GM19240 (cell line): Measurements from ENCODE around the gene TBX6.

Source experiments
- DNase-seq: peaks from one replicate; pipeline ENCODE4 v3.0.0; 2011; ENCODE audit warnings: low spot score; ENCODE audit not compliant: insufficient read length

TBX6 gene

DNA sequence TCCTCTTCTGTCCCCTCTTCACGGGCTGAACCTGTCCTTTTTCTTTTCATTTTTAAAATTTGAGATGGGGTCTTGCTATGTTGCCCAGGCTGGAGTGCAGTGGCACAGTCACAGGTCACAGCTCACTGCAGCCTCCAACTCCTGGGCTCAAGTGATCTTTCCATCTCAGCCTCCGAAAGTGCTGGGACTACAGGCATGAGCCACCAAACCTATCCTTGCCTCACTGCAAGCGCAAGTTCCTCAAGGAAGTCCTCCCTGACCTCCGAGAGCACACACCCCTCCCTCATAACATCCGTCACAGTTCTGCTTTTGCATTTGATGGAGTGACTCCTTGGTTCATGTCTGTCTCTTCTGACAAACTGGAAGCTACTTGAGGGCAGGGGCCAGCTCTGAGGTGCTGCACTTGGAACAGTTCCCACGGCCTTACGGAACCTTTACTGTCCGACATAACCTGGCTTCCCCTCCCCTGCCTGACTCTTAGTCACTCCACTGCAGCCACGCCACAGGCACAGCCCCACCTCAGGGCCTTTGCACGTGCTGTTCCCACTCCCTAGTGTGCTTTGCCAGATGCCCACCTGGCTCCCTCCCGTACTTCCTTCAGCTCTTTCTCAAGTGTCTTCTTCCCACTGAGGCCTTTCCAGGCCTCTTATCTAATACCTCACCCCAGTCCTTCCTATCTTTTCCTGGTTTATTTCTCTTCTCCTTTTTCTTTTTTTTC, 4.4 kb downstream of the TBX6 start:
- DNase-seq: no peak

DNA sequence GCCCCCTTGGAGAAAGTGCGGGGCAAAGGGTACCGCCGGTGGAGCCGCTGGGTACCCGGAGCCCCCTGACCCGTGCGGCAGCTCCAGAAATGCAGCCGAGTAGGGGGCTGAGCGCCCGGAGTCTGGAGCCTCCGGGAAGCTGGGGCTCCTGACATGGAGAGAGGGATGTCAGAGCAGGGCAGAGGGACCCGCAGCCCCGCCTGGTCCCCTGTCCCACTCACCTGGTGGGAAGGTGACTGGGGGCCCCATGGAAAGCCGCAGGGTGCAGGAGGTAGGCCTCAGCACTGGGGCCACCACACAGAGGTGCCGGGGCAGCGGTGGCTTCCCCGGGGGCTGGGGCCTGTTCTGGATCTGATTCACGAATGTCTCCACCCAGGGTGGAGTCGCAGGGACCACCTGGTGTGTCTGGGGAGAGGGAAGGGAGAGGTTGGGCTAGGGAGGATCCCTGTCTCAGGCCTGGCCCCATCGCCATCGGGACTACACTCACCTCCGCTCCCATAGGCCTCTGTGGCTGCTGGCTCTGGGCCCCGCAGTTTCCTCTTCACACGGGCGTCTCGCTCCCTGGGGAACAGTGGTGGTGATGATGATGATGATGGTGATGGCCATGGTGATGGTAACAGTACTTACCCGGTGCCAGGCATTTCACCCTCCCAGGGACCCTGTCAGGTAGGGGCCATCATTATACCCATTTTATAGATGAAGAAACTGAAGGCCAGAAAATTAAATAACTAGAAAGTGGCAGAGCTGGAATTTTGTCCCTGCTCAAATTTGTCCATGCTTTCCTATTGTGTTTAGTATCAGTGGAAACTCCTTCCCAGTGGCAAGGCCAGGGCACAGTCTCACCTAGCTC, 5.2 kb downstream of the TBX6 start:
- no peak for DNase-seq

DNA sequence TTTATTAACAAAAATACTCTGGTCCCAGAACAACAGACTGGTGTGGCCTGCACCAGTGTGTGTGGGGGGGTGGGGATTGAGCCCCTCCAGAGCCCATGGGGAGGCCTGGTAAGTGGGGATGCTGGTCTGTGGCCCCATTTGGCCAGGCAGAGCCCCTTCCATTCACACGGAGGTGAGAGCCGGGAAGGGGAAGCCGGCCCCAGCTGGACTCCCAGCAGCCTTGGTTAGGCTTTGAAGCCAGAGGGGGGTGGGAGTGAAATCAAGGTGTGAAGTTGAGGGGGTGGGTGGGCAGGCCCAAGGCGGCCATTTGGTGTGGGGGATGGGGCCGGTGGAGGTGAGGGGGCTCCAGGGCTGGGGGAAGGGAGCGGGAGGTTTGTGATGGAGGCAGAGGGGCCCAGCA, 5.9 kb downstream of the TBX6 start:
- DNase-seq: no peak

DNA sequence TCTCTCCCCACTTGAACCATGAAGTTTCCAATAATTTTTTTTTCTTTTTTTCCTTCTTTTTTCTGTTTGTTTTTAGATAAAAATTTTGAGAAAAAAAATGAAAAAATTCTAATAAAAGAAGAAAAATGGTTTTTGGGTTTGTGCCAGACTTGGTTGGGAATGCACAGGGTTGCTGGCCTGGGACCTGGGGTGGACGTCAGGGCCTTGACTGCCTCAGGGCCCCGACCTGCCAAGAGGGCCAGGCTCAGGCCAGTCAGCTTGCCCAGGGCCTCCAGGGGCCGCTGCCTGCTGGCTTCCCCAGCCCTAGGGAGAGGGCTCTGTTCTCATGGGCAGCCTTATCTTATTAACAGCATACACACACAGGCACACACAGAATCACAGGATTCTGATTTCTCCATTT, 6.5 kb downstream of the TBX6 start:
- no peak for DNase-seq

DNA sequence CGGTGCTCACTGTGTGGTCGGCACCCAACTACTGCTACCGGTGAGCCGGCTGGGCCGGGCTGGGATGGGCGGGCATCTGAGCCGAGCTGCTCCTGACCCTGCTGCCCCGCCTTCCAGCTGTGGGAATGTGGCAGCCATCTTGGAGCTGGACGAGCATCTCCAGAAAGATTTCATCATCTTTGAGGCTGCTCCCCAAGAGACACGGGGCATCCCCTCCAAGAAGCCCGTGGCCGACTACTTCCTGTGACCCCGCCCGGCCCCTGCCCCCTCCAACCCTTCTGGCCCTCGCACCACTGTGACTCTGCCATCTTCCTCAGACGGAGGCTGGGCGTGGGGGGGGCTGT, 6.9 kb downstream of the TBX6 start:
- no peak for DNase-seq

DNA sequence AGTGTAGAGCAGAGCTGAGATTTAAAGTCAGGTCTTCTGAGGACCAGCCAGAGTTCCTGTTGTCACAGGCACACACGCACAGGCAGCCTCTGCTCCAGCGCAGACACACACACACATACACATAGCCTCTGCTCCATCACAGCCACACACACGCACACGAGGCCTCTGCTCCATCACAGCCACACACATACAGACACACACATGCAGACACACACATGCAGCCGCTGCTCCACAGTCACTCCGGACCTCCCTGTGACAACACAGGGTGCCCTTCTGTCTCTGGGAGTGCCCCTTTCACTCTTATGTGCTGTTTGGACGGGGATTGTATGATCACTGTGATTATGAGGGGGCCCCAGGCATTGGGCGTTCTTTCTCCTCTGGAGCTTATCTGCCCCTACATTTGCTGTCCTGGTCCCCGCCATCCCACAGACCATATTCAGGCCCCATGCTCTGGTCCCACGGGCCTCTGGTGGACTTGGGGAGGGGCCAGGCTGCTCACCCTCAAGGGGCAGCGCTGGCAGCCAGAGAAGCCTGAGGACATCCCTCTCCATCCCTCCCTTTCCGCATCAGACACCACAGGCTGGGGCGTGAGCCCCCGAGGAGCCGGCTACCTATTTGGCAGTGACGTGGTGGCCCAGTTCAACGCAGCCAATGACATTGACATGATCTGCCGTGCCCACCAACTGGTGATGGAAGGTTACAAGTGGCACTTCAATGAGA, 7.5 kb downstream of the TBX6 start:
- DNase-seq: no peak

DNA sequence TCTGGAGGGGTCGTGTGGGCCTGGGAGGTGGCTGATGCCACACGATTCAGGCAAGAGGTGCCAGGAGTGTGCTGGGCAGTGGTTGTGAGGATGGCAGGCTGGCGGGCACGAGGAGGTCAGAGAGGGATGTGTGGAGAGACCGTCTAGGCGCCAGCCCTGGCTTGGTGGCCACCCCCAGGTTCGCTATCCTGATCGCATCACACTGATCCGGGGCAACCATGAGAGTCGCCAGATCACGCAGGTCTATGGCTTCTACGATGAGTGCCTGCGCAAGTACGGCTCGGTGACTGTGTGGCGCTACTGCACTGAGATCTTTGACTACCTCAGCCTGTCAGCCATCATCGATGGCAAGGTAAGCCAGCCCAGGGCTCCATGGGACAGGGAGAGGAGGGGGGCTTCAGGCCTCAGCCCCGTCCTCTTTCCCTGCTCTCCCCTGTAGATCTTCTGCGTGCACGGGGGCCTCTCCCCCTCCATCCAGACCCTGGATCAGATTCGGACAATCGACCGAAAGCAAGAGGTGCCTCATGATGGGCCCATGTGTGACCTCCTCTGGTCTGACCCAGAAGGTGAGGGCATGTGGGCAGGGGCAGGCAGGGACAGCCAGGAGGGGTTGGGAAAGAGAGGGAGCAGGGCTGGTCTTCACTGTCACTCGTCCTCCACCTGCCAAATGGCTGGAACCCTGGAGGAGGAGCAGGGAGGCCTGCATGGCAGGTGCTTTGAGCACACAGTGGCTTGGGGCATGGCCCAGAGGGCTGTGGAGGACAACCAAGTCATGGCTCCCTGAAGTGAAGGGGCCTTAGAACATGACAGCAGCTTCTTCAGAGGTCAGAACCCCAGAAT, 8.3 kb downstream of the TBX6 start:
- no peak for DNase-seq

DNA sequence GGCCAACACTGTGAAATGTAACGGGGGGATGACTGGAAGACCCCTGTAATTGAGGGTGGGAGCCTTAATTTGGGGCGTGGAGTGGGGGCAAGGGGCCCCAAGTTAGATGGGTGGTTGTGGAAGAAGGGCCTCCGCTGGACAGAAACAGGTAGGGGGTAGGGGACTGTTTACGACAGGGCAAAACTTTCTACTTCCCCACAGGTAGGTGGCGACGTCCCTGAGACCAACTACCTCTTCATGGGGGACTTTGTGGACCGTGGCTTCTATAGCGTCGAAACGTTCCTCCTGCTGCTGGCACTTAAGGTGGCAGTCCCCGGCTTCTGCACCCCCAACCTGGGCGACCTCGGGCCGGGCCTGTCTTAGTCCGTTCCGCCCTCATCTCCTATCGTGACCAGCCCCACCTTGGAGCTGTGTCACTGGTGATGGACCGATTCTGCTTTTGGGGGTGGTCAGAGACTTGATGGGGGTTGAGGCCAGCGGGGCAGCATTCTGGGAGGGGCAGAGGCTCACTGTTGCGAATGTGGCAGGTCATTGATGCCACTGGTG, 9.1 kb downstream of the TBX6 start:
- no peak for DNase-seq

DNA sequence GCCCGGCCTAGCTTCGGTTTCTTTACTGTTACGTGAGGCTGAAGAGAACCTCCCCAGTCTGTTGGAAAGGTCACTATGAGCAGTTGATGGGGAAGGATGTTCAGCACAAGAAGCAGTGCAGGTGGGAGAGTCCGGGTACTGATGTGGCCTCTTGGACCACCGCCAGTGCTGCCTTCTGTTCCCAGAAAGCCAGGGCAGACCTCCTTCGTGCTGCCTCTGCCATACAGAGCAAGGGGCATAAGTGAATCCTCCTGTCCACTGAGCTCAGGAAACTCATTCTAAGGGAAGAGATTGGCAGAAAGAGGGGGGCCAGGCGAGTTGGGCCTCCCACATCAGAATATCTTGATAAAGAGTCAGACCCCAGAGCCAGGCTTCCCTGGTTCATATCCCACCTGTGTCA, 12.2 kb downstream of the TBX6 start:
- no peak for DNase-seq

DNA sequence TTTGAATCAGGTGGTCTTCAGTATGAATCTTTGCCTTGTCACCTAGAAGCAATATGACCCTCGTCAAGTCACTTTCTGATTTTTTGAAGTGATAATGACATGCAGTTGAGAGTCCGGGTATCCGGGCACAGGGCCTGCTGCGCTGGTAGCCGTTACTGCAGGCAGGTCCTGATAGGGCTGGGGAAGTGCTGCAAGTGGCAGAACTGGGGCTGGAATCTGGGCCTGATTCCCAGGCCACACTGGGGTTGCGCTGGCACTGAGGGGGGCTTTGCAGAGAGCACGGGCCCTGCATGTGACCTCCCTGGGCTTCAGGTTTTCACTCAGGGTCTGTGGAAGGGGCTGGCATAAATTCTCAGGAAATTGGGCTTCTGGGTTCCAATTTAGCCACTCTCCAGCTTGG, 13.0 kb downstream of the TBX6 start:
- no peak for DNase-seq

DNA sequence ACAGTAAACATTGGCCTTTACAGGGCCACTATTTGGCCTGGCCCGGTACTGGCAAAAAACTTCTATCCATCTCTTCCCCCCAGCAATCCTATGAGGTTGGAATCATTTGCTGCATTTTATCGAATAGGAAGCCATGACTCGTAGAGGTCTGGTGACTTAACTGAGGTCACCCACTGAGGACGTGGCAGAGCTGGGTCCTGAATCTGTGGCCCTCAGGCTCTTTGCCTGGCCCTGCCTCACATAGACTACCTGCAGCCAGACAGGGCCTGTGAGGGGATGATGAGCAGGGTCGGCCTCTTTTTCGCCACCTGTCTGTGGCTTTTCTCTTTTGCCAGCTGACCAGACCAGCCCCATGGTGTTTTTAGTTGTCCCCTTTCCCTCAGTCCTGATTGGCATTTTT, 14.1 kb downstream of the TBX6 start:
- DNase-seq: no peak

DNA sequence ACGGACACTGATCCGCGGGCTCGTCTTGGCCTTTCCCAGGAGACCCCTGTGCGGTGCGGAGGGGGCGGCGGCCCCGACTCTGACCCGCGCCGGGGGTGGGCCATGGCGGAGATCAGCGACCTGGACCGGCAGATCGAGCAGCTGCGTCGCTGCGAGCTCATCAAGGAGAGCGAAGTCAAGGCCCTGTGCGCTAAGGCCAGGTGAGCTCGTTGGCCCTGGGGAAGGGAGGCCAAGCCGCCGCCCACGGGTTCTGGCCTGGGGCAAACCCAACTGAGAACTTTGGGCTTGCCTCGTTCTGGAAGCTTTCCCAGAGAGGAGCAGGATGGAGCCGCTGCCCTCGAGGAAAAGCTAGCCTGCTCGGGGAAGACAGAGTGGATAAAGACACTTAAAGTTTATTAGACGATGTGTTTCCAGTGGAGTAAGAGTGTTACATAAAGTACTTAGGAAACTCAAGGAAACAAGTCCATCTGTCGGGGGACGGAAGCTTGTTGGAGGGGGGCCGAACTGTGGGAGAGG, 15.4 kb downstream of the TBX6 start:
- DNase-seq: no peak

DNA sequence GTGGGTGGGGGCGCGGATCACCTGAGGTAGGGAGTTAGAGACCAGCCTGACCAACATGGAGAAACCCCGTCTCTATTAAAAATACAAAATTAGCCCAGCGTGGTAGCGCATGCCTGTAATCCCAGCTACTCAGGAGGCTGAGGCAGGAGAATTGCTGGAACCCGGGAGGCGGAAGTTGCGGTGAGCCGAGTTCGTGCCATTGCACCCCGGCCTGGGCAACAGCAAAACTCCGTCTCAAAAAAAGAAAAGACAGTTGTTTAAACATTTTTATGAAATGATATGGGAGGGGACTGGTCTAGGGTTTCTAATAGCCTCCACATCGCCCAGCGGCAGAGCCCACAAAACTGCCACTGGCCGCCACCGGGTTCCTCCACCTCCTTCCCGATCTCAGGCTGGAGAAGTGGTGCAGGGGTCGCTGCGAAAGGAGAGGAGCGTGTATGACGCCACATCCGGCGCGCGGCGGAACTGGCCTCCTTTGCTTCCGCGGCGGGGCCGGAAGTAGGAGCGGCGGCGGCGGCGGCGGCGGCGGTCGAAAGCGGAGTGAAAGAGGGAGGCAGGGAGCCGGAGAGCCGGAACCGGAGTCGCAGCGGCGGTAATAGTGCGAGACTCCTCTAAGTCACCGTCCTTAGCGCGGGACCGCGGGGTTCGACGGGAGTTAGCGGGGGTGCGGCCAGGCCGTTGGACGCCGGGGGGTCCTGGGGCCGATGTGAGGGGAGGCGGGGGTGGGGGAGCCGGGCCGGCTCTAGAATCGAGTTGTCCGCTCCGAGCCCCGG, 16.0 kb downstream of the TBX6 start, which contains the start of gene PPP4C:
Gene PPP4C (plus strand): TSS at position 492 of the 773 bp plus-strand sequence. CDS start 384 bp downstream, outside the sequence.
- DNase-seq: peak; percentile 95

DNA sequence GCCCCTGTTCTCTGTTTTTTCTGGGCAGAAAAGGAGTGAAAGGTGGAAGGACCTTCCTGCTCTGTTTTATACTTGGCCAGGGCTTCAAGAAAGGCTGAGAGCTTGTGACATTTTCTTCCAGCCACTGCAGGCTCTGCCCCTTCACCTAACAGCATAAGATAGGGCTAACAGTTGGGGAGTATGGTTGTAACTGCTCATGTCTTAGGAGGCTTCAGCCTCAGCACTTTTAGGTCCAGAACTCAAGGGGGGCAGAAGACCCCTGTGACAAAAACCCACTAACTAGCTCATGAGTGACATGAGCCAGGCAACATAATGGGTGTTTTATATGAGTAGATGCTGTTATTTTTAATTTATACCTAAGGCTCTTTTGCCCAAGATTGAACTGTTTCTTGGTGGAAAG, 21.2 kb downstream of the TBX6 start:
- no peak for DNase-seq

DNA sequence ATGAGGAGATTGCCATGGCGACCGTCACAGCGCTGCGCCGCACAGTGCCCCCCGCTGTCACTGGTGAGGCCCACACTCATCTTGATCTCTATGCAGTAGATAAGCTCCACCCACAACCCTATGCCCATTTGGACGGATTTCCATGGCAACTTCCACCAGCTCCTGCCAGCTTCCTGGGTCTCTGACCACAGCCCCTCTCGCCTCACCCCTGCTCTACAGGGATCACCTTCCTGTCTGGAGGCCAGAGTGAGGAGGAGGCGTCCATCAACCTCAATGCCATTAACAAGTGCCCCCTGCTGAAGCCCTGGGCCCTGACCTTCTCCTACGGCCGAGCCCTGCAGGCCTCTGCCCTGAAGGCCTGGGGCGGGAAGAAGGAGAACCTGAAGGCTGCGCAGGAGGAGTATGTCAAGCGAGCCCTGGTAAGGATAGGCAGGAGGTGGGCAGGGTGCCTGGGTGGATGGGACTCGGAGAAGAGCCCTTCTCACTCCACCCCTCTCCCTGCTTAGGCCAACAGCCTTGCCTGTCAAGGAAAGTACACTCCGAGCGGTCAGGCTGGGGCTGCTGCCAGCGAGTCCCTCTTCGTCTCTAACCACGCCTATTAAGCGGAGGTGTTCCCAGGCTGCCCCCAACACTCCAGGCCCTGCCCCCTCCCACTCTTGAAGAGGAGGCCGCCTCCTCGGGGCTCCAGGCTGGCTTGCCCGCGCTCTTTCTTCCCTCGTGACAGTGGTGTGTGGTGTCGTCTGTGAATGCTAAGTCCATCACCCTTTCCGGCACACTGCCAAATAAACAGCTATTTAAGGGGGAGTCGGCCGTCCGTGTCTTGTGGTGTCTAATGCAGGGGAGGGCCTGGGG, 21.9 kb downstream of the TBX6 start:
- DNase-seq: no peak

DNA sequence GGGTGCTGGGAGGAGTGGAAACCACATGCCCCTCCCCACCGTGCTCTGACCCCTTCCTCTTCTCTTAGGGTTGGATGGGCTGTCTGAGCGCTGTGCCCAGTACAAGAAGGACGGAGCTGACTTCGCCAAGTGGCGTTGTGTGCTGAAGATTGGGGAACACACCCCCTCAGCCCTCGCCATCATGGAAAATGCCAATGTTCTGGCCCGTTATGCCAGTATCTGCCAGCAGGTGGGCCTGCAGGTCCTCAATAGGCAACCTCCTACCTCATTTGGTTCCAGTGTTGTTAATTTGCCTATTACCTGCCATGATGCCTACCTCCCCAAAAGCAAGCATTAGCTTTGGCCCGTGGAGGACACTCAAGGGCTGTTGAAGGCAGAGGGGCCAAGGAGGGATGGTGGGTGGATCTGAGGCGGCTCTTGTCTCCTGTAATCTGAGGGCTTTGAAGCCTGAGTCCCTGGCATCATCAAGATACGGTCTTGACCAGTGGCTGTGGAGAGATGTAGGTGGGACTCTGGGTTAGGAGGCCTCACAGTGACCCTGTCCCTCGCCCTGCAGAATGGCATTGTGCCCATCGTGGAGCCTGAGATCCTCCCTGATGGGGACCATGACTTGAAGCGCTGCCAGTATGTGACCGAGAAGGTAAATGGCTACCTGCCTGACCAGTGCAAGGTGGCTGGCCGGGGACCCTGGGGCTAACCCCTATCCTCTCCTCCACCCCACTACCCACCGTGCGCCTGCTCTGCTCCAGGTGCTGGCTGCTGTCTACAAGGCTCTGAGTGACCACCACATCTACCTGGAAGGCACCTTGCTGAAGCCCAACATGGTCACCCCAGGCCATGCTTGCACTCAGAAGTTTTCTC, 22.7 kb downstream of the TBX6 start:
- DNase-seq: no peak

DNA sequence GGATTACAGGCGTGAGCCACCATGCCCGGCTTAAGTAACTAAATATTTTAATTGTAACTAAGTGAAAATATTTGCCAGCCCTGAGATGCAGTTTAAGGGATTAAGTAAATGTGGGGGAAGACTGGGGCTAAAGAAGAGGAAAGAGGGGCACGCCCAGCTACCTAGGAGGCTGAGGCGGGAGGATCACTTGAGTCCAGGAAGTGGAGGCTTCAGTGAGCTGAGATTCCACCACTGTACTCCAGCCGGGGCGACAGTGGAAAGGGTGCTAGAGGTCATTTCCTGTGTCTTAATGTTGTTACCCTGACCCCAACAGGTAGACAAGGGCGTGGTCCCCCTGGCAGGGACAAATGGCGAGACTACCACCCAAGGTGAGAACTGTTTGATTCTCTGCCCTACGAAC, 23.4 kb downstream of the TBX6 start:
- no peak for DNase-seq

DNA sequence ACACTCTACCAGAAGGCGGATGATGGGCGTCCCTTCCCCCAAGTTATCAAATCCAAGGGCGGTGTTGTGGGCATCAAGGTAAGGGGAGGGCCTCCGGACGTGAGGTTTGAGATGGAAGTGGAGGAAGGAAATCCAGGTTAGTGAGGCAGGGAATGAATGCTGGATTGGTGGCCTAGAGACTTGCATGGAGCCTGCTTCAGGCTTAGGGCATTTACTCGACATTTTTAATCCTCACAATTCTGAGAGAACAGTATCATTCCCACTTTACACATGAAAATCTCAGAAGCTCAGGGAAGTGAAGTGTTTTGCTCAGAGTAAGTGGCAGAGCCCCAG, 24.2 kb downstream of the TBX6 start:
- DNase-seq: no peak
